ENCODE data around the gene ANKFY1.

GRCh38 chr17:4172356-4172755 lies 91.4 kb downstream of the ANKFY1 start:
- TF ChIP-seq, protein P1, sequence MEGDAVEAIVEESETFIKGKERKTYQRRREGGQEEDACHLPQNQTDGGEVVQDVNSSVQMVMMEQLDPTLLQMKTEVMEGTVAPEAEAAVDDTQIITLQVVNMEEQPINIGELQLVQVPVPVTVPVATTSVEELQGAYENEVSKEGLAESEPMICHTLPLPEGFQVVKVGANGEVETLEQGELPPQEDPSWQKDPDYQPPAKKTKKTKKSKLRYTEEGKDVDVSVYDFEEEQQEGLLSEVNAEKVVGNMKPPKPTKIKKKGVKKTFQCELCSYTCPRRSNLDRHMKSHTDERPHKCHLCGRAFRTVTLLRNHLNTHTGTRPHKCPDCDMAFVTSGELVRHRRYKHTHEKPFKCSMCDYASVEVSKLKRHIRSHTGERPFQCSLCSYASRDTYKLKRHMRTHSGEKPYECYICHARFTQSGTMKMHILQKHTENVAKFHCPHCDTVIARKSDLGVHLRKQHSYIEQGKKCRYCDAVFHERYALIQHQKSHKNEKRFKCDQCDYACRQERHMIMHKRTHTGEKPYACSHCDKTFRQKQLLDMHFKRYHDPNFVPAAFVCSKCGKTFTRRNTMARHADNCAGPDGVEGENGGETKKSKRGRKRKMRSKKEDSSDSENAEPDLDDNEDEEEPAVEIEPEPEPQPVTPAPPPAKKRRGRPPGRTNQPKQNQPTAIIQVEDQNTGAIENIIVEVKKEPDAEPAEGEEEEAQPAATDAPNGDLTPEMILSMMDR (IDR thresholded peaks at IDR 0.05; ENCODE audit: low read length), result no peak
- no peak for TF ChIP-seq EZH2 (optimal IDR thresholded peaks at IDR 0.05; ENCODE audit: low read depth, low read length)
